HG03159 (cell line): ENCODE measurements around the gene HHLA2.

ENCODE experiments used
- ATAC-seq: cut with Tn5 transposase; IDR thresholded peaks from one replicate; pipeline ENCODE4 v1.9.1; 2021; ENCODE audit warnings: mild to moderate bottlenecking, moderate library complexity; ENCODE audit not compliant: unreplicated experiment

Gene HHLA2

DNA sequence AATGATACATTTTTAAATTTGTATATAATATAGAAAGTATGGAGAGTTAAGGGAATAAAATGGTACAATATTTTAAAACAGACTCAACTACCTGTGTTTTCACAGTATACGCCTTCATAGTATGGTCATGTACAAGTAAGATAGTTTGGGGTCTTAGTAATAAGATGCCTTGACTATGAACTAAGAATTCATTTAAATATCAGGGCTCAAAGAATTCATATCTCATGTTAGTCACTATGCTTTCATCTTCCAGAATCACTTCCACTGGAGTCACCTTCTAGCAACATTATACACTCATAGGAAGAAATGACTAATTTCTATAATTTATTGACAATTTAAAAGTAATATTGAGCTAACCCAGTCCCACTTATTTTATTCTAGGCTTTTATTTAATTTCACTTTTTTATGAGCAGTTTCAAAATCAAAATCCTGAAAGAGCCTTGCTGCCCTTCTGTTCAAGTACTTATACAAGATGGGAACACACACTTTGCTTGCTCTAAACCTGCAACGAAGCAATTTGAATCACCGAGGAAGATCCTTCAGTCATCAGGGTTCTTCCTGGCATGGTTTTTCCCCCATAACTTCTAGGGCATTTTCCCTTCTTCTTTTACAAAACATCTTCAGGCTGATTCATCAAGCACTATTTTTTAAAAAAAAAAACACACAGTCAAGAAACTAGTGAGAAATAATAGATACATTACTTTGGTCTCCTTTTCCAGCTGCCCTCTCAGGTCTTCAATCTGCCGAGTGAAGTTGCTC lies 119.9 kb downstream of the HHLA2 start:
- ATAC-seq = no peak

- no peak for ATAC-seq
These were observed 124.6 kb downstream of the HHLA2 start for GRCh38 chr3:108420926-108421325.
